Keratinocyte (primary cell): ENCODE measurements around the gene SIPA1L3. TPM values are rescaled to one million over a fixed set of nuclear protein-coding genes. Genes with fewer than 3 reads are reported as not detected.

ENCODE experiments used
- DNase-seq: peaks from one replicate; pipeline ENCODE4 v3.0.0-alpha.2; 2011; ENCODE audit warnings: low read depth, missing footprints, low spot score
- FAIRE-seq: peaks from 2 replicates; lab custom pipeline; 2011; peaks lifted over from hg19 to GRCh38; lab: Jason Lieb, UNC
- H2AFZ ChIP-seq: 2 replicates; pipeline ENCODE4 v1.6.0; 2012; ENCODE audit warnings: low read length, control low read depth, inconsistent platforms; ENCODE audit not compliant: control insufficient read depth
- H3K27ac ChIP-seq: 2 replicates; pipeline ENCODE4 v1.5.1; 2011; ENCODE audit warnings: low read length; ENCODE audit not compliant: control insufficient read depth, insufficient read depth
- H3K27me3 ChIP-seq: 3 replicates; pipeline ENCODE4 v1.6.0; 2011; ENCODE audit warnings: low read length; ENCODE audit not compliant: control insufficient read depth, insufficient read depth; ENCODE audit errors: extremely low read depth
- H3K36me3 ChIP-seq, 2 experiments: 2 replicates in 1 of 2; 3 replicates in 1 of 2; pipeline ENCODE4 v1.5.1; 2011; ENCODE audit warnings: low read length in 2 of 2, mild to moderate bottlenecking in 1 of 2; ENCODE audit not compliant: control insufficient read depth in 2 of 2, insufficient read depth in 2 of 2; ENCODE audit errors: extremely low read depth in 1 of 2
- H3K4me1 ChIP-seq: 3 replicates; pipeline ENCODE4 v1.5.1; 2011; ENCODE audit warnings: low read length; ENCODE audit not compliant: control insufficient read depth, insufficient read depth; ENCODE audit errors: extremely low read depth
- H3K4me2 ChIP-seq: 3 replicates; pipeline ENCODE4 v1.6.0; 2011; ENCODE audit warnings: low read depth, low read length; ENCODE audit not compliant: control insufficient read depth, insufficient read depth; ENCODE audit errors: extremely low read depth
- H3K4me3 ChIP-seq, 3 experiments: fragments of 200-600 bp in 1 of 3; sonication (generic) in 1 of 3; 2 replicates in 2 of 3; 3 replicates in 1 of 3; pipeline ENCODE4 v1.5.1; 2011 to 2016; ENCODE audit warnings: low read length in 3 of 3, mild to moderate bottlenecking in 3 of 3, control low read depth in 2 of 3, inconsistent platforms in 1 of 3, low read depth in 1 of 3, mixed read lengths in 1 of 3, mixed run types in 1 of 3, moderate library complexity in 1 of 3; ENCODE audit not compliant: control insufficient read depth in 2 of 3, insufficient read depth in 2 of 3; ENCODE audit errors: extremely low read depth in 1 of 3
- H3K79me2 ChIP-seq: 2 replicates; pipeline ENCODE4 v1.6.0; 2012; ENCODE audit warnings: low read length; ENCODE audit not compliant: control insufficient read depth, insufficient read depth
- H3K9ac ChIP-seq: 3 replicates; pipeline ENCODE4 v1.6.0; 2011; ENCODE audit warnings: low read length; ENCODE audit not compliant: control insufficient read depth, insufficient read depth; ENCODE audit errors: extremely low read depth
- H3K9me1 ChIP-seq: 3 replicates; pipeline ENCODE4 v1.6.0; 2011; ENCODE audit warnings: low read length; ENCODE audit not compliant: control insufficient read depth, insufficient read depth; ENCODE audit errors: extremely low read depth
- H3K9me3 ChIP-seq: 2 replicates; pipeline ENCODE4 v1.5.1; 2012; ENCODE audit warnings: low read depth, low read length; ENCODE audit not compliant: control insufficient read depth
- H4K20me1 ChIP-seq: 3 replicates; pipeline ENCODE4 v1.6.0; 2011; ENCODE audit warnings: low read length; ENCODE audit not compliant: control insufficient read depth, insufficient read depth; ENCODE audit errors: extremely low read depth
- CTCF ChIP-seq, 3 experiments: IDR thresholded peaks in 1 of 3; conservative IDR thresholded peaks in 1 of 3; optimal IDR thresholded peaks in 1 of 3; 2 replicates in 2 of 3; 3 replicates in 1 of 3; pipeline versions ENCODE3 to v1.5.1; 2011; ENCODE audit warnings: low read length in 3 of 3, mild to moderate bottlenecking in 3 of 3, moderate library complexity in 2 of 3, control low read depth in 1 of 3, inconsistent platforms in 1 of 3; ENCODE audit not compliant: insufficient read depth in 2 of 3; ENCODE audit errors: extremely low read depth in 1 of 3
- EZH2 ChIP-seq: IDR thresholded peaks from one replicate; pipeline ENCODE4 v1.6.1; 2012; ENCODE audit warnings: inconsistent platforms, mild to moderate bottlenecking, low read length, moderate library complexity
- dilution Hi-C: fragments of 300-500 bp; cut with MboI; formaldehyde crosslinking; loops from one replicate; pipeline ENCODE4 v1.7.0; 2020; ENCODE audit warnings: low sequenced_read_pairs; ENCODE audit not compliant: extremely low pct_ligation_motif_present
- polyA plus RNA-seq, 5 experiments: library from polyadenylated mRNA; depleted of rRNA in 3 of 5; stranded (reverse) in 3 of 5; stranded (forward) in 1 of 5; unstranded in 1 of 5; fragments of >200 nt; gene quantifications; 1 replicate in 1 of 5; 2 replicates in 3 of 5; 3 replicates in 1 of 5; pipeline versions ENCODE4 v1.2.1 to v1.2.3, GENCODE V29; 2011 to 2012; ENCODE audit warnings: missing spikeins in 2 of 5, low read depth in 1 of 5, low replicate concordance in 1 of 5

Gene SIPA1L3
- polyA plus RNA-seq, 1 donor (not counting 4 experiments of a cell fraction or from before 2014, with no cell fraction given), result 8.0 TPM

- Histone ChIP-seq H3K79me2 (peaks cover 2% of the 10 kb centered on the region), H3K4me1 (peaks cover 4% of the 10 kb centered on the region), H3K36me3 (no peaks in the 10 kb centered on the region), H3K9ac (no peak overlapping the region), H3K27me3 (no peaks in the 10 kb centered on the region), H3K9me3 (no peaks in the 10 kb centered on the region), H3K27ac (no peak overlapping the region), H3K4me3 (no peak overlapping the region), H2AFZ (no peak overlapping the region), H3K9me1 (no peaks in the 10 kb centered on the region), H4K20me1 (no peaks in the 10 kb centered on the region), H3K4me2 (no peak overlapping the region)
- dilution Hi-C loops, result no loop called here
- DNase-seq, result no peak
- no peak for TF ChIP-seq CTCF (optimal IDR thresholded peaks at IDR 0.05 in 1 of 3, IDR thresholded peaks at IDR 0.05 in 1 of 3, conservative IDR thresholded peaks at IDR 0.05 in 1 of 3; ENCODE audit: extremely low read depth in 1 of 3, insufficient read depth in 2 of 3, low read length in 3 of 3)
- TF ChIP-seq EZH2, result no peak
- no peak for FAIRE-seq
Observed at GRCh38 chr19:38023671-38024541, 116.9 kb downstream of the SIPA1L3 start.

GRCh38 chr19:38024992-38025908 lies 118.2 kb downstream of the SIPA1L3 start:
- Histone ChIP-seq H3K9me1 (no peaks in the 10 kb centered on the region), H3K9me3 (no peaks in the 10 kb centered on the region), H3K27ac (no peak overlapping the region), H2AFZ (no peak overlapping the region), H3K4me3 (no peak overlapping the region), H4K20me1 (no peaks in the 10 kb centered on the region), H3K4me2 (no peak overlapping the region), H3K36me3 (peaks cover 0 to 2% of the 10 kb centered on the region in 2 experiments), H3K4me1 (peaks cover 4% of the 10 kb centered on the region), H3K79me2 (peaks cover 2% of the 10 kb centered on the region), H3K9ac (no peak overlapping the region), H3K27me3 (no peaks in the 10 kb centered on the region)
- dilution Hi-C loops, result no loop called here
- no peak for FAIRE-seq
- DNase-seq, result no peak
- TF ChIP-seq CTCF (optimal IDR thresholded peaks at IDR 0.05 in 1 of 3, IDR thresholded peaks at IDR 0.05 in 1 of 3, conservative IDR thresholded peaks at IDR 0.05 in 1 of 3; ENCODE audit: extremely low read depth in 1 of 3, insufficient read depth in 2 of 3, low read length in 3 of 3), result no peak
- no peak for TF ChIP-seq EZH2
